Ovary (tissue), 3 donors: ENCODE data around the gene ACKR2.

Experiments used
- EP300 ChIP-seq: sonication (generic); formaldehyde crosslinking; IDR thresholded peaks from one replicate; pipeline ENCODE4 v1.6.1; 2017; ENCODE audit warnings: antibody characterized with exemption
- POLR2A ChIP-seq: fragments of 450-650 bp; IDR thresholded peaks from one replicate; pipeline ENCODE4 v1.6.1; 2017; ENCODE audit warnings: antibody characterized with exemption, mild to moderate bottlenecking, moderate library complexity
- TF ChIP-seq, protein P1 (sequence below), 3 donors: fragments of 450-650 bp in 2 of 3; fragments of 200-600 bp in 1 of 3; IDR thresholded peaks; one replicate each; pipeline versions ENCODE4 v1.5.1 to v1.8.0; 2016 to 2022; ENCODE audit warnings: antibody characterized with exemption in 3 of 3, mild to moderate bottlenecking in 1 of 3
- donor health status: DM: no; HTN: no; CAD: no.

DNA sequence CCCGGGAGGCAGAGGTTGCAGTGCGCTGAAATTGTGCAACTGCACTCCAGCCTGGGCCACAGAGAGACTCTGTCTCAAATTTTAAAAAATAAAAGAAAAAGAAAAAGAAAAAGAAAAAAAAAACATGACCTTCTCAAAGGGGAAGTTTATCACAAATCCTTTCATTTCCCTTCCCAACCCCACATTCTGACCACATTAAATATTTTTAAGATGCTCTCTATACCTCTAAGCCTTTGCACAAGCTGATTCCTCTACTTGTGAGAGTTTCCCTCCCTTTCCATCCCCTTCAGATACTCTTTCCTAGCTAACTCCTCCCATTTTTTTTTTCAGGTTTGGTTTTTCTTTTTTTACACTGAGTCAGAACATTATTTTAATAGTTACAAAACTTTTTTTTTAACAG, 9.0 kb upstream of the ACKR2 start:
- TF ChIP-seq, protein P1, sequence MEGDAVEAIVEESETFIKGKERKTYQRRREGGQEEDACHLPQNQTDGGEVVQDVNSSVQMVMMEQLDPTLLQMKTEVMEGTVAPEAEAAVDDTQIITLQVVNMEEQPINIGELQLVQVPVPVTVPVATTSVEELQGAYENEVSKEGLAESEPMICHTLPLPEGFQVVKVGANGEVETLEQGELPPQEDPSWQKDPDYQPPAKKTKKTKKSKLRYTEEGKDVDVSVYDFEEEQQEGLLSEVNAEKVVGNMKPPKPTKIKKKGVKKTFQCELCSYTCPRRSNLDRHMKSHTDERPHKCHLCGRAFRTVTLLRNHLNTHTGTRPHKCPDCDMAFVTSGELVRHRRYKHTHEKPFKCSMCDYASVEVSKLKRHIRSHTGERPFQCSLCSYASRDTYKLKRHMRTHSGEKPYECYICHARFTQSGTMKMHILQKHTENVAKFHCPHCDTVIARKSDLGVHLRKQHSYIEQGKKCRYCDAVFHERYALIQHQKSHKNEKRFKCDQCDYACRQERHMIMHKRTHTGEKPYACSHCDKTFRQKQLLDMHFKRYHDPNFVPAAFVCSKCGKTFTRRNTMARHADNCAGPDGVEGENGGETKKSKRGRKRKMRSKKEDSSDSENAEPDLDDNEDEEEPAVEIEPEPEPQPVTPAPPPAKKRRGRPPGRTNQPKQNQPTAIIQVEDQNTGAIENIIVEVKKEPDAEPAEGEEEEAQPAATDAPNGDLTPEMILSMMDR (IDR thresholded peaks at IDR 0.05): no peak
- TF ChIP-seq EP300 (no peak), POLR2A (no peak)
